Measurements from ENCODE around the gene CD151.

Gene CD151

GRCh38 chr11:829176-829846 is 3.4 kb upstream of the CD151 start:
- Histone ChIP-seq H3K4me1 (ENCODE audit: control insufficient read depth, insufficient read depth, low read length, poor library complexity, severe bottlenecking) (peaks cover 43% of the 10 kb centered on the region), H3K36me3 (ENCODE audit: control insufficient read depth, insufficient read depth, low read length) (peaks cover 9% of the 10 kb centered on the region), H3K27me3 (replicated peaks; ENCODE audit: control insufficient read depth, insufficient read depth, low read length, poor library complexity, severe bottlenecking) (peaks cover 51% of the 10 kb centered on the region), H3K27ac (ENCODE audit: insufficient read depth, low read length, poor library complexity, severe bottlenecking) (no peak overlapping the region), H3K4me3 (ENCODE audit: insufficient read depth, low read depth, low read length, poor library complexity, severe bottlenecking) (peak overlapping the region; percentile 53), H3K9me3 (ENCODE audit: control insufficient read depth, low read length) (no peaks in the 10 kb centered on the region)
- DNase-seq: no peak

GRCh38 chr11:829847-830294 is 2.9 kb upstream of the CD151 start:
- Histone ChIP-seq H3K4me1 (ENCODE audit: control insufficient read depth, insufficient read depth, low read length, poor library complexity, severe bottlenecking) (peaks cover 43% of the 10 kb centered on the region), H3K9me3 (ENCODE audit: control insufficient read depth, low read length) (no peaks in the 10 kb centered on the region), H3K36me3 (ENCODE audit: control insufficient read depth, insufficient read depth, low read length) (peaks cover 3% of the 10 kb centered on the region), H3K4me3 (ENCODE audit: insufficient read depth, low read depth, low read length, poor library complexity, severe bottlenecking) (peak overlapping the region; percentile 53), H3K27me3 (replicated peaks; ENCODE audit: control insufficient read depth, insufficient read depth, low read length, poor library complexity, severe bottlenecking) (peaks cover 51% of the 10 kb centered on the region), H3K27ac (ENCODE audit: insufficient read depth, low read length, poor library complexity, severe bottlenecking) (no peak overlapping the region)
- DNase-seq: no peak

- peaks cover 43% of the 10 kb centered on the region for H3K4me1 ChIP-seq (ENCODE audit: control insufficient read depth, insufficient read depth, low read length, poor library complexity, severe bottlenecking)
- H3K27me3 ChIP-seq (replicated peaks; ENCODE audit: control insufficient read depth, insufficient read depth, low read length, poor library complexity, severe bottlenecking): peaks cover 51% of the 10 kb centered on the region
- H3K9me3 ChIP-seq (ENCODE audit: control insufficient read depth, low read length): no peaks in the 10 kb centered on the region
- peak overlapping the region; percentile 53 for H3K4me3 ChIP-seq (ENCODE audit: insufficient read depth, low read depth, low read length, poor library complexity, severe bottlenecking)
- no peaks in the 10 kb centered on the region for H3K36me3 ChIP-seq (ENCODE audit: control insufficient read depth, insufficient read depth, low read length)
- no peak overlapping the region for H3K27ac ChIP-seq (ENCODE audit: insufficient read depth, low read length, poor library complexity, severe bottlenecking)
- DNase-seq: peak; percentile 28 to 47 (median 42)
Observed at GRCh38 chr11:830295-831117, 2.2 kb upstream of the CD151 start.

- H3K4me1 ChIP-seq (ENCODE audit: control insufficient read depth, insufficient read depth, low read length, poor library complexity, severe bottlenecking): peaks cover 43% of the 10 kb centered on the region
- no peaks in the 10 kb centered on the region for H3K36me3 ChIP-seq (ENCODE audit: control insufficient read depth, insufficient read depth, low read length)
- H3K4me3 ChIP-seq (ENCODE audit: insufficient read depth, low read depth, low read length, poor library complexity, severe bottlenecking): no peak overlapping the region
- no peak for DNase-seq
- no peaks in the 10 kb centered on the region for H3K9me3 ChIP-seq (ENCODE audit: control insufficient read depth, low read length)
- H3K27me3 ChIP-seq (replicated peaks; ENCODE audit: control insufficient read depth, insufficient read depth, low read length, poor library complexity, severe bottlenecking): peaks cover 51% of the 10 kb centered on the region
- no peak overlapping the region for H3K27ac ChIP-seq (ENCODE audit: insufficient read depth, low read length, poor library complexity, severe bottlenecking)
Observed at GRCh38 chr11:831118-831864, 1.5 kb upstream of the CD151 start.

DNA sequence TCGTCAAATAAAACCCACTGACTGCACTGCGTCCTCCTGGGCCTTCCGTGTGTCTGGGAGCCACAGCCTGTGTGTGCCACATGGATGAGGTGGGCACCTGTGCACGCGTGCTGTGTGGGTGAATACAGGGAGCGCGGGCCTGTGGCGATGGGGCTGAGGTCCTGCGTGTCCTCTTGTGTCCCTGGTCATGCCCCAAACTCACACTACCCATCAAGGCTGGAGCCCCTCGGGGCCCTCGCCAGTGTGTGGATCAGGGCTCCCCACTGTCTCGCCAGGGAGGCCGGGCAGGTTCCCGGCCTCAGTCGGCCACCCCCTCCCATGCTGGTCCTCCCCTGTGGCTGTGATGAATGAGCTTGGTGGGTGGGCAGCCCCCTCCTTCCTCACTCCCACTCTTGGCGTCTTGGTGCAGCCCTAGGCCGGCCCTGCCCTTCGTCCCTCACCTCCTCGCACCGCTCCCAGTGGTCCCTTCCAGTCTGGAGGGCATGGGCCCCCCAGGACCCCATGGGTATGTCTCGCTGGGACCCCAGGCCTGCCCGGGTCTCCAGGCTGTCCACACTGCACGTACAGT is 707 bp upstream of the CD151 start:
- Histone ChIP-seq H3K4me1 (ENCODE audit: control insufficient read depth, insufficient read depth, low read length, poor library complexity, severe bottlenecking) (peaks cover 37% of the 10 kb centered on the region), H3K4me3 (ENCODE audit: insufficient read depth, low read depth, low read length, poor library complexity, severe bottlenecking) (no peak overlapping the region), H3K27ac (ENCODE audit: insufficient read depth, low read length, poor library complexity, severe bottlenecking) (no peak overlapping the region), H3K36me3 (ENCODE audit: control insufficient read depth, insufficient read depth, low read length) (peaks cover under 1% of the 10 kb centered on the region), H3K9me3 (ENCODE audit: control insufficient read depth, low read length) (no peaks in the 10 kb centered on the region), H3K27me3 (replicated peaks; ENCODE audit: control insufficient read depth, insufficient read depth, low read length, poor library complexity, severe bottlenecking) (peaks cover 51% of the 10 kb centered on the region)
- no peak for DNase-seq

DNA sequence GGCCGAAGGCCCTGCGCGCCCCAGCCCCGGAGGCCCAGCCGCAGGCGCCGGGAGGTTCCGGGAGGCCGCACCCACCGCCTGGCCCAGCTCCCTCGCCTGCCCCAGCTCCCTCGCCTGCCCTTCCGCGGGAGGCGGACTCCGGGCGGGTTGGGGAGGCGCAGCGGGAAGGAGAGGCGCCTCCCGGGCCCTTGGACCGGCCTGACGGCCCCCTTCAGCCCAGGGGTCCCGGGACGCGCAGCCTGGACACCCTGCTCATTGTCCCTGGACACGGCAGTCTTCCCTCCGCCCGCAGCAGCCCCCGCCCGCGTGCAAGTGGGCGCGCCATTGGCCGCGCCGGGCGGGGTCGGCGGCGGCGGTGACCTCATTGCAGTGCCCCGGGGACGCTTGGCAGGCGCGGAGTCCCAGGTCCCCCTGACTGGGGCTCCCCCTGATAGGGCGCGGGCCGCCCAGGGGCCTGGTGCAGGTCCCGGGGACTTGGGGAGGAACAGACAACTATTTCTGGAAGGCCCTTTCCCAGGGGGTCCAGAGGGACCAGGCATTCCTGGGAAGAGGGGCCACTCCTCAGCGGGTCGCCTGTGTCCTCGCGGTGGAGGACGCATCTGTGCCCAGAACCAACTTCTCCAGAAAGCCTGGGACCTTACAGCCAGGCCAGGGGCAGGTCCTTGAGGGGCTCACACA is 501 bp downstream of the CD151 start:
- peaks cover 3% of the 10 kb centered on the region for H3K36me3 ChIP-seq (ENCODE audit: control insufficient read depth, insufficient read depth, low read length)
- H3K27ac ChIP-seq (ENCODE audit: insufficient read depth, low read length, poor library complexity, severe bottlenecking): no peak overlapping the region
- DNase-seq: peak in 2 of 3 donors; percentile 22 to 25
- H3K9me3 ChIP-seq (ENCODE audit: control insufficient read depth, low read length): no peaks in the 10 kb centered on the region
- H3K4me3 ChIP-seq (ENCODE audit: insufficient read depth, low read depth, low read length, poor library complexity, severe bottlenecking): peak overlapping the region; percentile 59
- peaks cover 31% of the 10 kb centered on the region for H3K4me1 ChIP-seq (ENCODE audit: control insufficient read depth, insufficient read depth, low read length, poor library complexity, severe bottlenecking)
- H3K27me3 ChIP-seq (replicated peaks; ENCODE audit: control insufficient read depth, insufficient read depth, low read length, poor library complexity, severe bottlenecking): peaks cover 40% of the 10 kb centered on the region

GRCh38 chr11:833849-834311 is 1.1 kb downstream of the CD151 start:
- Histone ChIP-seq H3K4me1 (ENCODE audit: control insufficient read depth, insufficient read depth, low read length, poor library complexity, severe bottlenecking) (peaks cover 30% of the 10 kb centered on the region), H3K27ac (ENCODE audit: insufficient read depth, low read length, poor library complexity, severe bottlenecking) (no peak overlapping the region), H3K36me3 (ENCODE audit: control insufficient read depth, insufficient read depth, low read length) (peaks cover 3% of the 10 kb centered on the region), H3K9me3 (ENCODE audit: control insufficient read depth, low read length) (no peaks in the 10 kb centered on the region), H3K4me3 (ENCODE audit: insufficient read depth, low read depth, low read length, poor library complexity, severe bottlenecking) (peak overlapping the region; percentile 59), H3K27me3 (replicated peaks; ENCODE audit: control insufficient read depth, insufficient read depth, low read length, poor library complexity, severe bottlenecking) (peaks cover 35% of the 10 kb centered on the region)
- DNase-seq: no peak

DNA sequence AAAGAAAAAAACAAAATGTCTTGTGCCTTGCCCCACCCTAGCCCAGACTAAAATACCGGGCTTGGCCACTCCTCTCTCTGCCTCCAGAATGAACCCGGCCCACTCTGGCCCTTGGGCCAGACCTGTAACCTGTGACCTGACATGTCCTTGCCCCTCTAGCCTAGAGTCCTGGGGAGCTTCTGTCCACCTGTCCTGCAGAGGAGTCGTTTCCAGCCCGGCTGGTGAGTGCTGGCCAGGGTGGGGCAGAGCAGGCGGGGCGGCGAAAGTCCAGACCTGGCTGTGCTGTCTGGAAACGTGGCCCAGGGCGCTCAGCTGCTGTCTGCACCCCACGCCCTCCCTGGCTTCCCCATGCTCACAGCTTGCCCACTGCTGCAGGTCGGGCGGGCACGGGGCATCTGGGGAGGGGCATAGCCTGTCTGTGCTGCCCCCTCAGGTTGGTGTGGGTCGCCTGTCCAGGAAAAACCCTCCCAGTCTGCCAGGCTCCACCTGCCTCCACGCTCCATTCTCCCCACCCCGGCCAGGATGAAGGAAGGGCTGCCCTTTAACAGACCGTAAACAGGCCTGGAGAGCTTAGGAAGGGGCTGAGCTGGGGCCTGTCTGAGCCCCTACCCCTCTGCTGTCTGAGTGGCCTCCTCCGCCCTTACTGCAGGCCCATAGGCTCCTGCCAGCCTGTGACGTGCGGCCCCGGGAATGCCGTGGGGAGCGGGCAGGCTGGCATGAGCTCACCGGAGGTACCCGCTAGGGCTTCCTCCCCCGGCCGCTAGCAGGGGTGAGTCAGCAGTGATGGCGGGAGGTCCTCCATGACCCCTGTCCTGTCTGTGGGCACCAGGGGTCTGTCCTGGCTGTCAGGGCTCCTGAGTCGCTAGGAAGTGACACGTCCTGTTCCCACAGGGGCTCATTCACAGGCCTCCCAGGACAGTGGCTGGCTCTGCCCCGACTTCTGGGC is 1.9 kb downstream of the CD151 start:
- H3K27ac ChIP-seq (ENCODE audit: insufficient read depth, low read length, poor library complexity, severe bottlenecking): no peak overlapping the region
- H3K9me3 ChIP-seq (ENCODE audit: control insufficient read depth, low read length): no peaks in the 10 kb centered on the region
- H3K27me3 ChIP-seq (replicated peaks; ENCODE audit: control insufficient read depth, insufficient read depth, low read length, poor library complexity, severe bottlenecking): peaks cover 28% of the 10 kb centered on the region
- no peak overlapping the region for H3K4me3 ChIP-seq (ENCODE audit: insufficient read depth, low read depth, low read length, poor library complexity, severe bottlenecking)
- H3K36me3 ChIP-seq (ENCODE audit: control insufficient read depth, insufficient read depth, low read length): peaks cover 9% of the 10 kb centered on the region
- DNase-seq: no peak
- peaks cover 22% of the 10 kb centered on the region for H3K4me1 ChIP-seq (ENCODE audit: control insufficient read depth, insufficient read depth, low read length, poor library complexity, severe bottlenecking)

Data from effector memory CD4-positive, alpha-beta T cell (primary cell).